NCI-H446 (cell line): ENCODE measurements around the gene ZNF700.
"Not testable (repeated sequence)": the region's sequence is repeated elsewhere in the genome, so short reads cannot be mapped to it uniquely, and the experiment has no call there.

Experiments
- DNase-seq, 2 experiments: peaks; one replicate each; lab custom pipeline; 2025; lab: John Stamatoyannopoulos, UW

Gene ZNF700

GRCh38 chr19:11924886-11925650 is at the start of gene ZNF700:
TSS of gene ZNF700 (plus strand) at chr19:11925107. CDS start at chr19:11925211, 104 bp downstream.
- DNase-seq, result peak; percentile 95 to 97

- DNase-seq, result peak in 1 of 2 experiments; percentile 4
These were observed 45.1 kb upstream of the ZNF700 start for GRCh38 chr19:11879687-11880266.

- DNase-seq, result no peak
These were observed 44.3 kb upstream of the ZNF700 start for GRCh38 chr19:11880598-11880997.

- DNase-seq, result peak; percentile 37 to 50
These were observed 43.6 kb upstream of the ZNF700 start for GRCh38 chr19:11881151-11881800.

GRCh38 chr19:11882606-11883005 is 42.3 kb upstream of the ZNF700 start:
- DNase-seq, result no peak

GRCh38 chr19:11887234-11887610 is 37.7 kb upstream of the ZNF700 start:
- DNase-seq, result no peak

- DNase-seq, result no peak
These were observed 37.0 kb upstream of the ZNF700 start, which contains the start of gene ZNF69 for GRCh38 chr19:11887611-11888531. TSS of gene ZNF69 (plus strand) at chr19:11887782. CDS start at chr19:11887924, 142 bp downstream.

- not testable (repeated sequence) for DNase-seq
These were observed 35.0 kb upstream of the ZNF700 start for GRCh38 chr19:11889901-11890300.

- DNase-seq, result no peak
These were observed 34.3 kb upstream of the ZNF700 start for GRCh38 chr19:11890634-11891033.

GRCh38 chr19:11894851-11895250 is 30.1 kb upstream of the ZNF700 start:
- DNase-seq, result no peak

GRCh38 chr19:11902228-11902627 is 22.7 kb upstream of the ZNF700 start:
- DNase-seq, result no peak

GRCh38 chr19:11905928-11906327 is 19.0 kb upstream of the ZNF700 start:
- DNase-seq, result no peak

- DNase-seq, result not testable (repeated sequence)
These were observed 13.0 kb upstream of the ZNF700 start for GRCh38 chr19:11911937-11912336.

- not testable (repeated sequence) for DNase-seq
These were observed 10.4 kb upstream of the ZNF700 start for GRCh38 chr19:11914417-11915051.

- DNase-seq, result no peak
These were observed 2.9 kb upstream of the ZNF700 start for GRCh38 chr19:11921852-11922495.

GRCh38 chr19:11925651-11926187 is 812 bp downstream of the ZNF700 start:
- not testable (repeated sequence) for DNase-seq

GRCh38 chr19:11927227-11927626 is 2.3 kb downstream of the ZNF700 start:
- DNase-seq, result no peak

- DNase-seq, result no peak
These were observed 6.1 kb downstream of the ZNF700 start for GRCh38 chr19:11931051-11931450.

- DNase-seq, result no peak
These were observed 6.6 kb downstream of the ZNF700 start for GRCh38 chr19:11931513-11931912.

GRCh38 chr19:11935829-11936228 is 10.9 kb downstream of the ZNF700 start:
- not testable (repeated sequence) for DNase-seq

- not testable (repeated sequence) for DNase-seq
These were observed 13.5 kb downstream of the ZNF700 start for GRCh38 chr19:11938383-11938782.
